ENCODE data around the gene SLC35D3.

DNA sequence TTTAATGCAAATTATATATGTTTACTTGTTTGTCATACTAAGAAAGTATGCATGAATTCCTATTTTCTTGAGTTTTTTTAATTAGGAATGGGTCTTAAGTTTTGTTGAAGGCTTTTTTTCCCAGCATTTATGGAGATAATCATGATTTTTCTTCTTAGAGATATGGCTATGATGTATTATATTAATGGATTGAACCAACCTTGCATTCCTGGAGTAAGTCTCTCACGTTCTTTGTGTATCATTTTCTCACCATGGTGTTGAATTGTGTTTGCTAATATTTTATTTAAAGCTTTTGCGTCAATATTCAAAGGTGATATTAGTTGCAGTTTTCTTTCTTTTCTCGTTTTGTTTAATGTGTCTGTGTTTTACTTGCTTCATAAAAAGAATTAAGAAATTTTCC, 48.4 kb upstream of the SLC35D3 start:
- TF ChIP-seq, protein P1, sequence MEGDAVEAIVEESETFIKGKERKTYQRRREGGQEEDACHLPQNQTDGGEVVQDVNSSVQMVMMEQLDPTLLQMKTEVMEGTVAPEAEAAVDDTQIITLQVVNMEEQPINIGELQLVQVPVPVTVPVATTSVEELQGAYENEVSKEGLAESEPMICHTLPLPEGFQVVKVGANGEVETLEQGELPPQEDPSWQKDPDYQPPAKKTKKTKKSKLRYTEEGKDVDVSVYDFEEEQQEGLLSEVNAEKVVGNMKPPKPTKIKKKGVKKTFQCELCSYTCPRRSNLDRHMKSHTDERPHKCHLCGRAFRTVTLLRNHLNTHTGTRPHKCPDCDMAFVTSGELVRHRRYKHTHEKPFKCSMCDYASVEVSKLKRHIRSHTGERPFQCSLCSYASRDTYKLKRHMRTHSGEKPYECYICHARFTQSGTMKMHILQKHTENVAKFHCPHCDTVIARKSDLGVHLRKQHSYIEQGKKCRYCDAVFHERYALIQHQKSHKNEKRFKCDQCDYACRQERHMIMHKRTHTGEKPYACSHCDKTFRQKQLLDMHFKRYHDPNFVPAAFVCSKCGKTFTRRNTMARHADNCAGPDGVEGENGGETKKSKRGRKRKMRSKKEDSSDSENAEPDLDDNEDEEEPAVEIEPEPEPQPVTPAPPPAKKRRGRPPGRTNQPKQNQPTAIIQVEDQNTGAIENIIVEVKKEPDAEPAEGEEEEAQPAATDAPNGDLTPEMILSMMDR (IDR thresholded peaks at IDR 0.05): no peak
- TF ChIP-seq POLR2A (IDR thresholded peaks at IDR 0.05) (no peak), EP300 (IDR thresholded peaks at IDR 0.05) (no peak), POLR2AphosphoS5 (IDR thresholded peaks at IDR 0.05) (no peak)

Measured in stomach (tissue), 4 donors.